Fibroblast of skin of left quadriceps (primary cell): ENCODE data around the gene CCDC159.

ENCODE experiments used
- DNase-seq, 2 experiments: peaks; one replicate each; pipeline ENCODE4 v3.0.0-alpha.2; 2013; ENCODE audit warnings: low read depth in 2 of 2

The CCDC159 gene

GRCh38 chr19:11390359-11390758, 44.0 kb downstream of the CCDC159 start:
- DNase-seq: no peak

DNA sequence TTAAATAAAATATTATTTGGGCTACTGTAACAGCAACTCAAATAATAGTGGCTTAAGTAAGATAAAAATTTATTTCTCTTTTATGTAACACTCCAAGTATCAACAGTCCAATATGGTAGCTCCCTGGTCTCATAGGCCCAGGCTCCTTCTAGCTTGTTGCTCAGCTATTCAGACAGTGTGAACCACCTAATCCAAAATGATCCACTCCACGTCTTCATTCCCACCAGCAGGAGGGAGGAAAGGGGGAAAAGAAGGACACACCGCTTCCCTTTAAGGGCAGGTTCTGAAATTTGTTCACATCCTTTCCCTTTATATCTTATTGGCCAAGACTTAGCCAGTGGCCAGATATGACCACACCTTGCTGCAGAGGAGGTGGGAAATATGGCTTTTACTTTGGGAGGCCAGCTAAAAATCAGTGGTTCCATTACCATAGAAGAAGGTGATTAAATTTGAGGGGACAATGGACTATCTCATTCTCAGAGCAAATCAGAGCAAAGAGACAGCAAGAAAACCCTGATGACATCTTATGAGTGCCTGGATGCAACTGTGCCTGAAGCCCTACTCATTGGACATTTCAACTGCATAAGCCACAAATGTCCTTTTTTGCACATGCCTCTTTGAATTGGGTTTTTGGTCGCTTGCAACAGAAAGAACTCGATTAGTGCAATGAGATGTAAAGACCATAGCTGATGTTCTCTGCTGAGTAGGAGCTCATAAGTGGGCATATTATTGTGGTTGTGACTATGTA, 44.8 kb downstream of the CCDC159 start:
- DNase-seq: no peak

DNA sequence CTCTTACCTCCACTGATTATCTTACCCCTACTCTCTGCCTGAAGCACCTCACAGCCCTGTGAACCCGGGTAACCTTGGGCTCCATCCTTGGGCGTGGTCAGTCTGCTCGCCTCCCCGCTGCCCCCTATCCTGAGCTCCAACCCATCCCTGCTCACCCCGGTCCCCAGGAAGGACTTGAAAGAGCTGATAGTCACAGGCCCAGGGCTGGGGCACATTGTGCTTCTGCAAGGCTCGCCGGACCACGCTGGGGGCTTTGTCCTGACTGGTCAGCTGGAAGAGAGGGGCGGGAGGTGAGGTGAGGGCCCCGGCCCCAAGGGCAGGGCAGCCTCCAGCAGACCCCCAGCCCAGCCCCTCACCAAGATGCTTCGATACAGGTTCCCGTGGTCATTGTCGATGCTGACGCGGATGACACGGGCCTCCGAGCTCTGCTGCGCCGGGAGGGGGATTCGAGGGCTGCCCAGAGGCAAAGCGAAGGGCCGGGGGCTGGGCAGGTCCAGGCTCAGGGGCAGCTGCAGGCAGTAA, 50.8 kb downstream of the CCDC159 start:
- no peak for DNase-seq

DNA sequence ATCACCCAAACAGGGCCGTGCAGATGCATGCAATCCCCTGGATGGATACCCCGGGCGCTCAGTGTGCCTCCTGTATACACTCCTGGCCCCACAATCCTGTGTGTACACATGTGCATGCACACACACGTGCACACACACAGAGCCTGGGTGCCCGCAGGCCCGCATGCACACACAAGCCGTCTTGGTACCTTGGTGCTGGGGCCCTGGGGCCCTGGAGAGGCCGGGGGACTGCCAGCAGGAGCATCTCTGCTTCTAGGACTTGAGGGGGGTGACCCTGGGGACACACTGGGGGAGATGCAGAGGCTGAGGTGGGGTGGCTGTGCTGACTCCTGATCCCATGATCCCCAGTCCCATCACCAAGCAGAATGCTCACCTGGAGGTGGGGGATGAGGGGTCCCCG, 53.3 kb downstream of the CCDC159 start:
- DNase-seq: no peak

DNA sequence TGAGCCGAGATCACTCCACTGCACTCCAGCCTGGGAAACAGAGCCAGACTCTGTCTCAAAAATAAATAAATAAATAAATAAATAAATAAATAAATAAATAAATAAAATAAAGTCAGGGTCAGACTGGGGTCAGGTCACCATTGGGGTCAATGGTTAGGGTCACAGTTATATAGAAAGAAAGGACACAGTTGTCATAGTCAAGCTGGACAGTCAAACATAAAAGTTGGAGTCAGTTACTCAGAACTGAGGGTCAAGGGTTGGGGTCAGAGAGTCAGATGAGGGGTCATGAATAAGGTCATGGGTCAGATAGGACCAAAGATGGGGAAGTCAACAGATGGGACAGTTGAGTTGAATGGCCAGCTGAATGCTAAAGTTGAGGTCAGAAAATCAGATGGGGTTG, 54.5 kb downstream of the CCDC159 start:
- no peak for DNase-seq

- no peak for DNase-seq
Measured at GRCh38 chr19:11401808-11402543, 55.7 kb downstream of the CCDC159 start.
